Esophagus muscularis mucosa (tissue), 4 donors: ENCODE data around the gene STYXL2. TPM values are rescaled to one million over a fixed set of nuclear protein-coding genes. Genes with fewer than 3 reads are reported as not detected.
A peak's percentile ranks its signal among the peaks of the same experiment; 100 is the strongest.

Experiments
- DNase-seq: peaks from one replicate; pipeline ENCODE4 v3.0.0-alpha.2; 2017; ENCODE audit errors: extremely low spot score
- H3K27ac ChIP-seq, 4 donors: fragments of 200-600 bp; sonication (generic); replicated peaks in 1 of 4; 1 replicate in 3 of 4; 2 replicates in 1 of 4; pipeline ENCODE4 v1.5.1; 2016 to 2019; ENCODE audit warnings: mild to moderate bottlenecking in 1 of 4
- H3K27me3 ChIP-seq, 4 donors: fragments of 200-600 bp; sonication (generic); one replicate each; pipeline versions ENCODE4 v1.5.1 to v1.6.0; 2016 to 2019
- H3K36me3 ChIP-seq, 4 donors: fragments of 200-600 bp; sonication (generic); one replicate each; pipeline ENCODE4 v1.5.1; 2016 to 2019
- H3K4me1 ChIP-seq, 4 donors: fragments of 200-600 bp; sonication (generic); one replicate each; pipeline ENCODE4 v1.5.1; 2016 to 2019
- H3K4me3 ChIP-seq, 4 donors: fragments of 200-600 bp; sonication (generic); 1 replicate in 2 of 4; 2 replicates in 2 of 4; pipeline ENCODE4 v1.5.1; 2016 to 2019; ENCODE audit warnings: mild to moderate bottlenecking in 4 of 4, moderate library complexity in 1 of 4
- H3K9me3 ChIP-seq, 4 donors: fragments of 200-600 bp; sonication (generic); 1 replicate in 3 of 4; 2 replicates in 1 of 4; pipeline ENCODE4 v1.5.1; 2016 to 2019
- EP300 ChIP-seq: sonication (generic); formaldehyde crosslinking; IDR thresholded peaks from one replicate; pipeline ENCODE4 v1.6.1; 2017; ENCODE audit warnings: antibody characterized with exemption
- POLR2A ChIP-seq: fragments of 450-650 bp; IDR thresholded peaks from one replicate; pipeline ENCODE4 v1.6.1; 2017; ENCODE audit warnings: antibody characterized with exemption, moderate library complexity, mild to moderate bottlenecking, low read depth
- POLR2AphosphoS5 ChIP-seq, 2 donors: sonication (generic); formaldehyde crosslinking; IDR thresholded peaks; one replicate each; pipeline ENCODE4 v1.6.1; 2017; ENCODE audit warnings: antibody characterized with exemption in 2 of 2
- WGBS: methylation state at CpG from one replicate; pipeline ENCODE4 v1.1.5; 2018; 5-methylcytosine and 5-hydroxymethylcytosine counted together
- intact Hi-C: fragments of 100-400 bp; cut with DNase I; formaldehyde crosslinking; loops from one replicate; pipeline ENCODE4 v1.15.1; 2023
- total RNA-seq, 4 donors: library from RNA; depleted of rRNA; stranded (reverse); fragments of >200 nt; gene quantifications; one replicate each; pipeline versions ENCODE4 v1.1.0 to v1.2.1, GENCODE V29; 2016
- TF ChIP-seq, protein P1 (sequence below), 3 experiments: fragments of 200-600 bp in 2 of 3; fragments of 450-650 bp in 1 of 3; sonication (generic) in 2 of 3; IDR thresholded peaks; one replicate each; pipeline ENCODE4 v1.5.1; 2017 to 2019; ENCODE audit warnings: antibody characterized with exemption in 3 of 3, mild to moderate bottlenecking in 2 of 3, moderate library complexity in 1 of 3

The STYXL2 gene
- total RNA-seq, 4 donors from 2014 or later: 0.32 to 0.46 TPM; not detected in 2

DNA sequence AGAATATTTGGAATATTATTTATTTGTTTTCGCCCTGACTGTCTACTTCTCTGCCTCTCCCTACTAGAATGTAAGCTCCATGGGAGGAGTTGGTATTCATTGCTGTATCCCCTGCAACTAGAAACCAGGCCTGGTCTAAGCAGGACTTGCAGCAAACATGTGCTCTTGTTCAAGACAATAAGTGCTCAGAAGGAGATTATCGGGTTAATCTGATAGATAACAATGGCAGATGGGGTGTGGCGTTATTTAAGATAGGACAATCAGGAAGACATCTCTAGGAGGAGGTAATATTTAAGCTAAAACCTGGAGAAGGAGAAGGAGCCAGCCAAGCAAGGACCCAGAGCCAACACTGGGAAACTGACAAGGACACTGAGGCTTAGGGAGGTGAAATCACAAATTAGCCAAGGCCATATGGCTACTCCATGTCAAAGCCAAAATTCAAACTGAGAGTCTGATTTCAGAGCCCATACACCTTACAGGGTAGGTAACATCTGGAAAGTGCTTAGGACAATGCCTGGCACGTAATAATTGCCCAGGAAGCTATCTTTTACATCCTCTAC is 41.5 kb downstream of the STYXL2 start:
- no peaks in the 10 kb centered on the region for H3K9me3 ChIP-seq

DNA sequence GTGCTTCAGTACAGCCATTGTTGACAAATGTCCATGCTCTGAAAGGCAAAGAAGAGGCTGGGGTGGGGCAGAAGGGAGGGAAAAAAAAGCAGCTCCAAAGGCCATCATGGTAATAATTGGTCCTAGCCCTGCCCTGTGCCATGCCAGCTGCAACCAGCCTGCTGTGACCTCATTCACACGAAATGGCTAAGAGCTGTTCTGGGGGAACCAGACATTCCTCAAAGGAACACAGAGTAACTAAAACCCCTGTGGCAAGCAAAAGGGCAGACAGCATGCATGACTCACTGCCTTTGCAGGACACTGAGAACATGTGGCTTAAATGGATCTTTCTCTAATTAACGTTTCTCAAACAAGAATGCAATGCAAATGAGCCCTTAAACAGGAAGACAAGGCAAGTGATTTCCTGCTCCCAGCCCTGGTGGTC is 42.3 kb downstream of the STYXL2 start:
- Histone ChIP-seq H3K4me1 (peaks cover 0 to 3% (median 1%) of the 10 kb centered on the region in 4 donors), H3K4me3 (no peak overlapping the region), H3K9me3 (no peaks in the 10 kb centered on the region), H3K27me3 (no peaks in the 10 kb centered on the region), H3K27ac (no peak overlapping the region), H3K36me3 (no peaks in the 10 kb centered on the region)
- TF ChIP-seq, protein P1, sequence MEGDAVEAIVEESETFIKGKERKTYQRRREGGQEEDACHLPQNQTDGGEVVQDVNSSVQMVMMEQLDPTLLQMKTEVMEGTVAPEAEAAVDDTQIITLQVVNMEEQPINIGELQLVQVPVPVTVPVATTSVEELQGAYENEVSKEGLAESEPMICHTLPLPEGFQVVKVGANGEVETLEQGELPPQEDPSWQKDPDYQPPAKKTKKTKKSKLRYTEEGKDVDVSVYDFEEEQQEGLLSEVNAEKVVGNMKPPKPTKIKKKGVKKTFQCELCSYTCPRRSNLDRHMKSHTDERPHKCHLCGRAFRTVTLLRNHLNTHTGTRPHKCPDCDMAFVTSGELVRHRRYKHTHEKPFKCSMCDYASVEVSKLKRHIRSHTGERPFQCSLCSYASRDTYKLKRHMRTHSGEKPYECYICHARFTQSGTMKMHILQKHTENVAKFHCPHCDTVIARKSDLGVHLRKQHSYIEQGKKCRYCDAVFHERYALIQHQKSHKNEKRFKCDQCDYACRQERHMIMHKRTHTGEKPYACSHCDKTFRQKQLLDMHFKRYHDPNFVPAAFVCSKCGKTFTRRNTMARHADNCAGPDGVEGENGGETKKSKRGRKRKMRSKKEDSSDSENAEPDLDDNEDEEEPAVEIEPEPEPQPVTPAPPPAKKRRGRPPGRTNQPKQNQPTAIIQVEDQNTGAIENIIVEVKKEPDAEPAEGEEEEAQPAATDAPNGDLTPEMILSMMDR (IDR thresholded peaks at IDR 0.05): no peak
- TF ChIP-seq POLR2A (no peak), POLR2AphosphoS5 (IDR thresholded peaks at IDR 0.05) (no peak), EP300 (no peak)
- DNase-seq: peak; percentile 78
- 57% methylated on average over 2 of the region's 2 CpGs for WGBS
- intact Hi-C loops: no loop called here

More for the DNA sequence above, 41.5 kb downstream of the STYXL2 start:
- Histone ChIP-seq H3K27ac (no peak overlapping the region), H3K4me3 (no peak overlapping the region), H3K4me1 (peaks cover 0 to 3% (median 1%) of the 10 kb centered on the region in 4 donors), H3K36me3 (no peaks in the 10 kb centered on the region), H3K27me3 (peaks cover 0 to 5% (median 0%) of the 10 kb centered on the region in 4 donors)
- TF ChIP-seq, protein P1 (IDR thresholded peaks at IDR 0.05): no peak
- no peak for TF ChIP-seq POLR2AphosphoS5 (IDR thresholded peaks at IDR 0.05)
- no peak for TF ChIP-seq POLR2A
- no peak for TF ChIP-seq EP300
- DNase-seq: peak; percentile 45
- intact Hi-C loops: no loop called here
- WGBS: 69% methylated on average over 4 of the region's 4 CpGs

DNA sequence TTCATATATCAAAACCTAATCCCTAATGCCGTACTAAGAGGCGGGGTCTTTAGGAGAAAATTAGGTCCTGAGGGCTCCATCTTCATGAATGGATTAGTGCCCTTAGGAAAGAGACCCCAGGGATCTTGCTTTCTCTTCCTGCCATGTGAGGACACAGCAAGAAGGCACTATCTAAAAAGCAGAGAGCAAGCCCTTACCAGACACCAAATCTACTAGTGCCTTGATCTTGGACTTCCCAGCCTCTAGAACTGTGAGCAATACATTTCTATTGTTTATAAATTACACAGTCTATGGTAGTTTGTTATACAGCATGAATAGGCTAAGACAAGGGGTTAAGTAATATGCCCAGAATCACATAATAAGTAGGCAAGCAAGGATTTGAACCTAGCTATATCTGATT is 42.9 kb downstream of the STYXL2 start:
- Histone ChIP-seq H3K36me3 (no peaks in the 10 kb centered on the region), H3K27ac (no peak overlapping the region), H3K4me3 (no peak overlapping the region), H3K27me3 (no peaks in the 10 kb centered on the region), H3K4me1 (peaks cover 0 to 3% (median 1%) of the 10 kb centered on the region in 4 donors), H3K9me3 (no peaks in the 10 kb centered on the region)
- WGBS: 82% methylated on average over 2 of the region's 2 CpGs
- intact Hi-C loops: no loop called here
- no peak for TF ChIP-seq POLR2A
- DNase-seq: no peak

DNA sequence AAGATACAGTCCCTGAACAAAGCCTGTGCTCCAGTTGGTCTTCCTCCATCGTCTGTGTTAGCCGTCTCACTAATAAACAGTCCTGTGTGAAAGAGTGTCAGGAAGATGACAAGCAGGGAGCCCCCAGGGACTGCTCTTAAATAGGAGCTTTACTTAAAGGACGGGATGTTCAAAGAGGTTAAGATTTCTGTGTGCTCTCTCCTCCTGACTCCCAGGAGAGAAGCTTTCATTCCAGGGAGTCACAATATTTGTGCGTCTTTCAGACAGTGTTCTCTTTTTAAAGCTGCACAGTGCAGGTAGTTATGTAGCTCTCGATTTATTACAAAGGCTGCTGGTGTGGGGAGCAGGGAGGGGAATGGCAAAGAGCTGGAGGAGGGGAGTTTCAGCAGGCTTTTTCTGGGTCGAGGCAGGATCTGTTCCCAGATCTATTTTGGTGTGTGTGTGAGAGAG is 43.5 kb downstream of the STYXL2 start:
- intact Hi-C loops: no loop called here
- Histone ChIP-seq H3K27me3 (no peaks in the 10 kb centered on the region), H3K4me1 (peaks cover 0 to 3% (median 1%) of the 10 kb centered on the region in 4 donors), H3K9me3 (no peaks in the 10 kb centered on the region), H3K27ac (no peak overlapping the region), H3K36me3 (no peaks in the 10 kb centered on the region), H3K4me3 (no peak overlapping the region)
- TF ChIP-seq, protein P1 (IDR thresholded peaks at IDR 0.05): no peak
- no peak for TF ChIP-seq EP300
- DNase-seq: peak; percentile 77
- WGBS: 19% methylated on average over 6 of the region's 6 CpGs

DNA sequence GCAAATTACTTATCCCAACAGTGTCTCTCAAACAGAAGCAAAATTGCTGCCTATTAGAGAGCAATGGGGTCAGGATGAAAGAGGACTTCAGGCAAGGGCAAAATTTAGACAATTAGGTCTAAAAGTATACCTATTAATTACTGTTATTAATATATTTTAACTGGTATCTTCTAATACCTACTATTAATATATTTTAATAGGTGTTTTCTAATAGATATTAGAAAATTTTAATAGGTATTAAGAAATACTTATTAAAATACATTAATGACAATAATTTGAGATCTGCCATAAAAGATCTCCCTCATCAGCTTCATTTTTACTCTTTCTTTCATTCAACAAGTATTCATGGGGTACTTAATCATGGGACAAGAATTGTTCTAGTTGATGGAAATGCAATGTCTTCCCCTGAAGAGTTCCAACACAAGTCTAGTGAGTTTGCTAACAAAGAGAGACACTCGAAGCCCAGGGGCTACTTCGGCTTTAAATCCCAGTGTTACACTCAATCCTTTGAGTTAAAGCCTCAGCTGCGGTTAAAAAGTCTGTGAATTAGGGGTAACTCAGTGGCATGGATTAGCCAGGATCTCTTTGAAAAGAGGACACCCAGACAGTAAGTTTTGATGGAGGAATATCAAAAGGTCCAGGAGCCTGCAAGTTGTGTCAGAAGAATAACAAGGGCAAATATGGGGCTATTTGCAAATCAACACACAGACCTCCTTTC is 44.1 kb downstream of the STYXL2 start:
- Histone ChIP-seq H3K4me1 (peaks cover 0 to 3% (median 1%) of the 10 kb centered on the region in 4 donors), H3K9me3 (no peaks in the 10 kb centered on the region), H3K27me3 (no peaks in the 10 kb centered on the region), H3K36me3 (no peaks in the 10 kb centered on the region), H3K27ac (no peak overlapping the region), H3K4me3 (no peak overlapping the region)
- intact Hi-C loops: no loop called here
- TF ChIP-seq POLR2A (no peak), POLR2AphosphoS5 (IDR thresholded peaks at IDR 0.05) (no peak), EP300 (no peak)
- TF ChIP-seq, protein P1 (IDR thresholded peaks at IDR 0.05): no peak
- peak; percentile 42 for DNase-seq
- WGBS: 86% methylated on average over 3 of the region's 3 CpGs
